ENCODE results near the gene PAX5.

GRCh38 chr9:36881316-36881715 lies 152.8 kb downstream of the PAX5 start:
- TF ChIP-seq CTCF (IDR thresholded peaks at IDR 0.05) (no peak), POLR2A (IDR thresholded peaks at IDR 0.05) (no peak)

Measured in breast epithelium (tissue), 3 donors.